H9 (cell line): Measurements from ENCODE around the gene SLC29A1. TPM values are rescaled to one million over a fixed set of nuclear protein-coding genes. Genes with fewer than 3 reads are reported as not detected.
A peak's percentile ranks its signal among the peaks of the same experiment; 100 is the strongest.

Source experiments
- DNase-seq: peaks from one replicate; pipeline ENCODE4 v3.0.0-alpha.2; 2017
- H2AFZ ChIP-seq: one replicate; pipeline ENCODE4 v1.6.1; 2013; ENCODE audit warnings: mild to moderate bottlenecking, low read length, control low read depth, moderate library complexity
- H2AK5ac ChIP-seq: 2 replicates; pipeline ENCODE4 v1.6.1; 2013; ENCODE audit warnings: low read length, control low read depth, mixed read lengths; ENCODE audit not compliant: insufficient read length
- H2BK120ac ChIP-seq: one replicate; pipeline ENCODE4 v1.6.1; 2013; ENCODE audit warnings: low read depth, mild to moderate bottlenecking, low read length, control low read depth, inconsistent platforms; ENCODE audit not compliant: poor library complexity, severe bottlenecking
- H2BK12ac ChIP-seq: 2 replicates; pipeline ENCODE4 v1.6.1; 2013; ENCODE audit warnings: low read length, control low read depth, mixed read lengths, low read depth; ENCODE audit not compliant: insufficient read length
- H2BK15ac ChIP-seq: 2 replicates; pipeline ENCODE4 v1.6.1; 2013; ENCODE audit warnings: low read depth, low read length, control low read depth
- H2BK20ac ChIP-seq: one replicate; pipeline ENCODE4 v1.6.1; 2013; ENCODE audit warnings: low read depth, mild to moderate bottlenecking, low read length, control low read depth, inconsistent platforms; ENCODE audit not compliant: poor library complexity, severe bottlenecking
- H2BK5ac ChIP-seq: 2 replicates; pipeline ENCODE4 v1.6.1; 2013; ENCODE audit warnings: low read length, control low read depth, mixed read lengths; ENCODE audit not compliant: insufficient read length
- H3K14ac ChIP-seq: 2 replicates; pipeline ENCODE4 v1.6.1; 2013; ENCODE audit warnings: low read length, control low read depth; ENCODE audit not compliant: insufficient read depth
- H3K18ac ChIP-seq: 2 replicates; pipeline ENCODE4 v1.6.1; 2013; ENCODE audit warnings: low read depth, mild to moderate bottlenecking, mixed read lengths, low read length, control low read depth; ENCODE audit not compliant: insufficient read length
- H3K23ac ChIP-seq: 2 replicates; pipeline ENCODE4 v1.6.1; 2013; ENCODE audit warnings: low read length, control low read depth, mixed read lengths, low read depth; ENCODE audit not compliant: insufficient read length
- H3K23me2 ChIP-seq: 2 replicates; pipeline ENCODE4 v1.6.1; 2013; ENCODE audit warnings: low read depth, mild to moderate bottlenecking, mixed read lengths, low read length, control low read depth; ENCODE audit not compliant: insufficient read length, poor library complexity, severe bottlenecking
- H3K27ac ChIP-seq: 2 replicates; pipeline ENCODE4 v1.5.1; 2013; ENCODE audit warnings: low read length, control low read depth, mixed read lengths, low read depth; ENCODE audit not compliant: insufficient read length
- H3K27me3 ChIP-seq: 2 replicates; pipeline ENCODE4 v1.6.1; 2013; ENCODE audit warnings: low read length, control low read depth, inconsistent platforms; ENCODE audit not compliant: insufficient read depth
- H3K4ac ChIP-seq: 2 replicates; pipeline ENCODE4 v1.6.1; 2013; ENCODE audit warnings: low read depth, mild to moderate bottlenecking, control low read depth, inconsistent platforms, low read length, moderate library complexity
- H3K4me1 ChIP-seq: 2 replicates; pipeline ENCODE4 v1.6.1; 2013; ENCODE audit warnings: low read length, control low read depth, inconsistent platforms; ENCODE audit not compliant: insufficient read depth
- H3K4me2 ChIP-seq: 2 replicates; pipeline ENCODE4 v1.6.1; 2013; ENCODE audit warnings: low read length, control low read depth, mixed read lengths; ENCODE audit not compliant: insufficient read length, insufficient read depth
- H3K56ac ChIP-seq: 2 replicates; pipeline ENCODE4 v1.6.1; 2013; ENCODE audit warnings: low read depth, mild to moderate bottlenecking, mixed read lengths, low read length, control low read depth; ENCODE audit not compliant: insufficient read length
- H3K79me1 ChIP-seq: 2 replicates; pipeline ENCODE4 v1.6.1; 2013; ENCODE audit warnings: low read depth, mild to moderate bottlenecking, moderate library complexity, low read length, control low read depth, inconsistent platforms; ENCODE audit not compliant: insufficient read depth, poor library complexity, severe bottlenecking
- H3K79me2 ChIP-seq: 2 replicates; pipeline ENCODE4 v1.6.1; 2013; ENCODE audit warnings: low read length, control low read depth, inconsistent platforms; ENCODE audit not compliant: insufficient read depth
- H3K9ac ChIP-seq: 2 replicates; pipeline ENCODE4 v1.6.1; 2013; ENCODE audit warnings: low read length, control low read depth, mixed read lengths; ENCODE audit not compliant: insufficient read length; ENCODE audit errors: extremely low read depth
- H3K9me3 ChIP-seq: one replicate; pipeline ENCODE4 v1.6.1; 2013; ENCODE audit warnings: low read depth, low read length, inconsistent platforms; ENCODE audit not compliant: control insufficient read depth
- H3T11ph ChIP-seq: one replicate; pipeline ENCODE4 v1.6.1; 2013; ENCODE audit warnings: mild to moderate bottlenecking, low read length, control low read depth, inconsistent platforms
- H4K20me1 ChIP-seq: one replicate; pipeline ENCODE4 v1.6.1; 2013; ENCODE audit not compliant: control insufficient read depth, insufficient read length, insufficient read depth
- H4K5ac ChIP-seq: 2 replicates; pipeline ENCODE4 v1.6.1; 2013; ENCODE audit warnings: low read depth, mild to moderate bottlenecking, mixed read lengths, low read length, control low read depth; ENCODE audit not compliant: insufficient read length
- H4K8ac ChIP-seq: replicated peaks from 2 replicates; pipeline ENCODE4 v1.6.1; 2013; ENCODE audit warnings: low read length, control low read depth, mixed read lengths, low read depth; ENCODE audit not compliant: insufficient read length
- H4K91ac ChIP-seq: 2 replicates; pipeline ENCODE4 v1.6.1; 2013; ENCODE audit warnings: low read depth, mild to moderate bottlenecking, moderate library complexity, mixed read lengths, low read length, control low read depth; ENCODE audit not compliant: insufficient read length
- H3K27ac Mint-ChIP-seq, 3 experiments: 2 replicates in 2 of 3; 3 replicates in 1 of 3; pipeline ENCODE4 v1.8.0; 2020 to 2021; ENCODE audit warnings: mixed read lengths in 3 of 3, mild to moderate bottlenecking in 1 of 3, moderate library complexity in 1 of 3
- H3K27me3 Mint-ChIP-seq: 2 replicates; pipeline ENCODE4 v1.8.0; 2021; ENCODE audit warnings: low read depth, mild to moderate bottlenecking, moderate library complexity, mixed read lengths
- H3K36me3 Mint-ChIP-seq, 3 experiments: 2 replicates in 2 of 3; 3 replicates in 1 of 3; pipeline ENCODE4 v1.8.0; 2020 to 2021; ENCODE audit warnings: low read depth in 3 of 3, mixed read lengths in 3 of 3; ENCODE audit not compliant: insufficient read depth in 1 of 3
- H3K4me1 Mint-ChIP-seq, 2 experiments: 2 replicates each; pipeline ENCODE4 v1.8.0; 2020; ENCODE audit warnings: mixed read lengths in 2 of 2
- H3K4me3 Mint-ChIP-seq, 2 experiments: 2 replicates in 1 of 2; 3 replicates in 1 of 2; pipeline ENCODE4 v1.8.0; 2020 to 2021; ENCODE audit warnings: mild to moderate bottlenecking in 2 of 2, mixed read lengths in 2 of 2, moderate library complexity in 1 of 2
- H3K9me3 Mint-ChIP-seq, 2 experiments: 2 replicates in 1 of 2; 3 replicates in 1 of 2; pipeline ENCODE4 v1.8.0; 2020; ENCODE audit warnings: mild to moderate bottlenecking in 2 of 2, mixed read lengths in 2 of 2, moderate library complexity in 1 of 2
- WGBS: extraction: QIAGEN DNeasy Blood & Tissue Kit; methylation state at CpG from one replicate; pipeline ENCODE4 v1.1.7; 2013; ENCODE audit warnings: missing lambda C conversion rate, low lambda C conversion rate, mixed read lengths; ENCODE audit not compliant: insufficient read length; ENCODE audit errors: extremely low coverage; 5-methylcytosine and 5-hydroxymethylcytosine counted together
- total RNA-seq: library from RNA; stranded (reverse); gene quantifications from 2 replicates; pipeline ENCODE4 v1.2.1, GENCODE V29; 2021
- TF ChIP-seq, protein P1 (sequence below): fragments of 200-600 bp; sonication (generic); conservative IDR thresholded peaks from 3 replicates; pipeline ENCODE4 v1.8.0; 2021; ENCODE audit warnings: antibody characterized with exemption, mild to moderate bottlenecking

SLC29A1 gene
- total RNA-seq, 1 experiment from 2014 or later: 124 TPM

DNA sequence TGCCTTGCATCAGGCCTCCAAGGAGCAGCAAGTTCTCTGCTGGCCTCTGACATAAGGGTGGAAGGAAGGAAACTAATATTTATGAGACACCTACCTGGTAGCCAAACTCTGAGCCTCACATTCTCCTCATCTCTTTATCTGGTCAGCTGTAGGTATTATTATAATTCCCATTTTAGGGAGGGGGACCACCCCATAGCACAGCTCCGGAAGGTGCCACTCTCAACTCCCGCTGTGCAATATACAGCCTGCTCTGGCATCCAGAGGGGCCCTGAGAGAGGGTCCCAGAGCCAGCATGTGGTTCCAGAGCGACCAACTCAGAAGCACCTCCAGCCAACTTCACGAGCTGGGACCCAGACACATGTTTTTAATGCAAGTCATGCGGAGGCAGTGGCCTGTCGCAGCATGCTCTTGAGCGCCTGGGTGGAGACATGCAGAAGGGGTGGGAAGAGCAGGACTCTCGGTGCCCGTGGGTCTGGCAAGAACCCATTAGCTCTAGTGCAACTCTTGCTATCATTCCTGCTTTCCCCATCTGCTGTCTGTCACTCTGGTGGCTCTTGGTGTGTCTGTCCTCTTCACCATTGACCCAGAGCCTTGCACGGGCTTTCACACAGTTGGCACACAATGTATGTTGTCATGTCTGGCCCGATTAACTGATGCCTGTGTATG is 21.6 kb upstream of the SLC29A1 start:
- Histone ChIP-seq H4K8ac (peak overlapping the region; percentile 30), H2AK5ac (peak overlapping the region; percentile 57), H3K4me1 (peaks cover 20% of the 10 kb centered on the region), H3K27me3 (no peaks in the 10 kb centered on the region), H3K9ac (no peak overlapping the region), H4K91ac (peak overlapping the region; percentile 67), H3K4ac (peak overlapping the region; percentile 15; the same call in 1 of the 2 replicates), H3T11ph (no peak overlapping the region), H3K23ac (no peak overlapping the region), H3K79me1 (no peaks in the 10 kb centered on the region), H3K23me2 (no peaks in the 10 kb centered on the region), H2BK15ac (no peak overlapping the region; the same call in 1 of the 2 replicates), H3K18ac (peak overlapping the region; percentile 97), H3K4me2 (no peak overlapping the region), H4K20me1 (peaks cover 3% of the 10 kb centered on the region), H3K79me2 (no peaks in the 10 kb centered on the region), H2BK5ac (no peak overlapping the region), H4K5ac (peak overlapping the region; percentile 74), H2BK20ac (peak overlapping the region; percentile 1), H3K14ac (peak overlapping the region; percentile 86), H3K27ac (no peak overlapping the region), H3K56ac (no peak overlapping the region), H2BK12ac (peak overlapping the region; percentile 91), H2AFZ (no peak overlapping the region), H2BK120ac (no peak overlapping the region), H3K9me3 (no peaks in the 10 kb centered on the region)
- peaks cover 52 to 53% of the 10 kb centered on the region in 2 experiments for H3K4me1 Mint-ChIP-seq
- H3K36me3 Mint-ChIP-seq: no peaks in the 10 kb centered on the region; a peak in 1 of 7 replicates
- H3K27me3 Mint-ChIP-seq: no peaks in the 10 kb centered on the region; the same call in 1 of the 2 replicates
- no peak for DNase-seq
- TF ChIP-seq, protein P1, sequence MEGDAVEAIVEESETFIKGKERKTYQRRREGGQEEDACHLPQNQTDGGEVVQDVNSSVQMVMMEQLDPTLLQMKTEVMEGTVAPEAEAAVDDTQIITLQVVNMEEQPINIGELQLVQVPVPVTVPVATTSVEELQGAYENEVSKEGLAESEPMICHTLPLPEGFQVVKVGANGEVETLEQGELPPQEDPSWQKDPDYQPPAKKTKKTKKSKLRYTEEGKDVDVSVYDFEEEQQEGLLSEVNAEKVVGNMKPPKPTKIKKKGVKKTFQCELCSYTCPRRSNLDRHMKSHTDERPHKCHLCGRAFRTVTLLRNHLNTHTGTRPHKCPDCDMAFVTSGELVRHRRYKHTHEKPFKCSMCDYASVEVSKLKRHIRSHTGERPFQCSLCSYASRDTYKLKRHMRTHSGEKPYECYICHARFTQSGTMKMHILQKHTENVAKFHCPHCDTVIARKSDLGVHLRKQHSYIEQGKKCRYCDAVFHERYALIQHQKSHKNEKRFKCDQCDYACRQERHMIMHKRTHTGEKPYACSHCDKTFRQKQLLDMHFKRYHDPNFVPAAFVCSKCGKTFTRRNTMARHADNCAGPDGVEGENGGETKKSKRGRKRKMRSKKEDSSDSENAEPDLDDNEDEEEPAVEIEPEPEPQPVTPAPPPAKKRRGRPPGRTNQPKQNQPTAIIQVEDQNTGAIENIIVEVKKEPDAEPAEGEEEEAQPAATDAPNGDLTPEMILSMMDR: no peak
- H3K9me3 Mint-ChIP-seq: no peaks in the 10 kb centered on the region
- H3K4me3 Mint-ChIP-seq: peak overlapping the region in 1 of 2 experiments; percentile 56; a peak in 2 of 5 replicates
- WGBS: no CpG with 5 or more reads among the region's 11 CpGs
- peak overlapping the region; percentile 97 to 100 (median 99) for H3K27ac Mint-ChIP-seq
